Measurements from ENCODE around the gene DHRSX.
"Not testable (repeated sequence)": the region's sequence is repeated elsewhere in the genome, so short reads cannot be mapped to it uniquely, and the experiment has no call there.

DHRSX gene

DNA sequence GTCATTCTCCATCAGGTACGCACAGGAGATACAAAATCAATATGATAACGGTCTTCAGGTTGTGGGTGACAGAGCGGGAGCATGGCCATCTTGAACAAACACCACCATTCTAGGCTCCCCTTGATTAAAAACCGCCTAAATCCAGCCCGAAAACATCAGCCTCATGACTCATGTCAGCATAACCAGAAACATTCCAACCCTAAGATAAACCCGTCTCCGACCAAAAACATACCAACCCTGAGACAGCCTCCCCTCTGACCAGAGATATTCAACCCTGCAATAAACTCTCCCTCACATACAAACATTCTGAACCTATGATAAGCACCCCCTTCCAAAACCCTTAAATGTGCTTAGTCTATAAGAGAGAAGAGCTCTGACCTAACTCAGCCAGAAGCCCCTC lies 157.9 kb downstream of the DHRSX start:
- no peak for DNase-seq

DNA sequence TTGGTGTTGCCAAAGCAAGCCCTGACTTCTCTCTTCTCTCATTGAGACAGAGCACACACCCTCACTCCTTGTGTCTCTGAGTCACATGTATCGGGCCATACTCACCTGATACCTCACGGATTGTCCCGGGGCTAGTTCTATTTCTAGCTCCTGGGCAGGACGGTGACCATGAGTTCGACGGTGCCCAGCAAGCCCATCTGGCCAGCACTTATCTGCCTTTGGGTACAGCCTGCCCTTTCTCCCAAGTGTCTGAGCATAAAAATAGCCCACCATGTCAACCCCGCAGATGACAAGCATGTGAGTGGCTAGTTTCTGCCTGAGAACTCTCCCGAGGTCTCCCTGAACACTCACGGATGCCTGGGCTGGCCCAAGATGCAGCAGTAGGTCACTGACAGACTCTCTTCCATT lies 158.5 kb downstream of the DHRSX start:
- DNase-seq = no peak

DNA sequence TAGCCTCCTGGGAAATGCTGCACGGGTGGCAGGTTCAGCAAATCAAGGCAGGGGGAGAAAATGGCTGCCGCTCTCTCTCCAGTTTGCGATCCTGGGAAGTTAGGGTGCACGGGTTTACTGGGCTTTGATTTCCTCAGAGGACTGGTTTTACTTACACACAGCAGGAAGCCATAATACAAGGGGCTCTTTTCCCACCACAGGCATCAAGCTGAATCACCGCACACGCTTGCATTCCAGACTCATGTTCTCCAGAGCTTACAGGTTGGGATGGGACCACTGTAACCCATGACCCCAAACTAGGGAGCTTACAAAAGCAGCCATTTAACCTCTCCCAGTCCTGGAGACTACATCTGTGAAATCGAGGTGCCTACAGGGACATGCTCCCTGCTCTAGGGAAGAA lies 159.8 kb downstream of the DHRSX start:
- no peak for DNase-seq

DNA sequence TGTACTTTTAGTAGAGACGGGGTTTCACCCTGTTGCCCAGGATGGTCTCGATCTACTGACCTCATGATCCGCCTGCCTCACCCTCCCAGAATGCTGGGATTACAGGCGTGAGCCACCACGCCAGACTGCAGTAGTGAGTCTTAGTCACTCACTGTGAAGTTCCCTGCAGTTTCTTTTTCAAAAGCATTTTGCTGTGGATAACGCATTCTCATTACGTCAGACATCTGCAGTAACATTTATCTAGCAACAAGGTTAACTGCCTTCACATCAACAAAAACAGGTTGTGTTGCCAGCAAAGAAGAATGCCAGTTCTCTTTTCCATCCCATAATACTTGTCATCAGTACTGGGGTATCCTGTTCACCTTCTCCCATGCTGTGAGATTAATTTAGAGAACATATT lies 164.6 kb downstream of the DHRSX start:
- DNase-seq = no peak

DNA sequence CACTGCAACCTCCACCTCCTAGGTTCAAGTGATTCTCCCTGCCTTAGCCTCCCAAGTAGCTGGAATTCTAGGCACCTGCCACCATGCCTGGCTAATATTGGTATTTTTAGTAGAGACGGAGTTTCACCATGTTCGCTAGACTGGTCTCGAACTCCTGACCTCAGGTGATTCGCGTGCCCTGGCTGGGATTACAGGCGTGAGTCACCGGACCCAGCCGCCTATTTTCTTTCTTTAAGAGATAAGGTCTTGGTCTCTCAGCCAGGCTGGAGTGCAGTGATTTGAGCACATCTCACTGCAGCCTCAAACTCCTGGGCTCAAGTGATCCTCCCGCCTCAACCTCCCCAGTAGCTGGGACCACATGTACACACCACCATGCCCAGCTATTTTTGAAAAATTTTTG lies 166.5 kb downstream of the DHRSX start:
- DNase-seq = no peak

DNA sequence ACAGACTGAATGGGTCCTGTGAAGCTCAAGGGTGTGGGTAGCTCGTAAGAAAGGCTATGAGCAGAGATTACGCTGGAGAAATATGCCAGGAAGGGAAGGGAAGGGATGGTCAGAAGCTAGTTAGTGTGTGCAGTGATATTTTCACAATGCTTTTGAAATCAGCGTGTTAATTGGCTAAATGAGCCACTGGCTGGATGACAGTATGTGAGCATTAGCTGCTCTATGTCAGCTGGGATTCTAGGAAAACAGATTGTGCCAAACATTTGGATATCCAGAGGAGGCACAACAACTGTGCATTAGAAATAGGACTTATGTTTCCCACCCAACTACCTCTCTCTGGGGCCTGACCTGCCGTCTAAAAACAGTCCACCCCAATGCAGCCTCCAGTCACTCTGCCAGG lies 168.5 kb downstream of the DHRSX start:
- no peak for DNase-seq

DNA sequence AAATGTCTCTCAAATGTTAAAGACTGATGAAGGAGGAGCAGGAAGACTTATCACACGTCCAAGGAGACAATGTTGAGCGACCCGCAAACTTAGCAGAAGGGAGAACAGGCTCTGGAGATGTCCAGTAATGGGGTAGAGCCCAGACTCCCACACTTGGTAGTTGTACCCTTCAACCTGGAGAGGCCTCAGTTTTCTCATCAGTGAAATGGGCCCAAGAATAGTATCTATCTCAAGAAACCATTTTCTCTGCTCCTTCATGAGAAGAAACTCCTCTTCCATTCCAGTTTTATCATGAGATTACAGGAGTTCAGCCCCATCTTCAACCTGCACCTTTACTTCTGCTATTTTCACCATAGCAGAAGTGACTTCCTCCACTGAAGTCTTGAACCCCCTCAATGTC lies 169.9 kb downstream of the DHRSX start:
- no peak for DNase-seq

DNA sequence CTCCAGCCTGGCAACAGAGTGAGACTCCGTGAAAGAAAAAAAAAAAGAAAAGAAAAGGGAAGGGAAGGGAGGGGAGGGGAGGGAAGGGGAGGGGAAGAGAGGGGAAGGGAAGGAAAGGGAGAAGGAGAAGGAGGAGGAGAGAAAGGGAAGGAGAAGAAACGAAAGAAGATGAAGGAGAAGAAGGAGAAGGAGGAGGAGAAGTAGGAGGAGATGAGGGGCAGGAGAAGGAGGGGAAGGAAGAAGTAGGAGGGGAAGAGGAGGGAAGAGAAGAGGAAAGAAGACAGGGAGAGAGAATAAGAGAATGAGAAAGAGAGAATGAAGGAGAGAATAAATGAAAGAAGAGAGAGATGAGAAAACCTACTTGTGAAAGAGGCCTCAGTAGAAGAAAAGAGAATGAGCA lies 170.3 kb downstream of the DHRSX start:
- DNase-seq = no peak

DNA sequence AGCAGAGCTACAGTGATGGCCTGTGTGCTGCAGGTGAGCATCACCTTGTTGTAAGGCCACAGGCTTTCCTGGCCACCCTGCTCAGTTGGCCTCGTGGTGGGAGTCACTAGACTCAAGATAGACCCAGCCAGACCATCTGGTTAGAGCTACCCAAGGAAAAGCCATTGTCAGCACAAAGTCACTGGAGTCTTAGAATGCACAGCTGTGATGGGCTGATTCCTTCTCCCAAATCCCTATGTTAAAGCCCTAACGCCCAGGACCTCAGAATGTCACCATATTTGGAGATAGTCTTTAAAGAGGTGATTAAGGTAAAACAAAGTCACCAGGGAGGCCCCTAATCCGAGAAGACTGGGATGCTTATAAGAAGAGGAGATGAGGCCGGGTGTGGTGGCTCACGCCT lies 173.4 kb downstream of the DHRSX start:
- DNase-seq = no peak

DNA sequence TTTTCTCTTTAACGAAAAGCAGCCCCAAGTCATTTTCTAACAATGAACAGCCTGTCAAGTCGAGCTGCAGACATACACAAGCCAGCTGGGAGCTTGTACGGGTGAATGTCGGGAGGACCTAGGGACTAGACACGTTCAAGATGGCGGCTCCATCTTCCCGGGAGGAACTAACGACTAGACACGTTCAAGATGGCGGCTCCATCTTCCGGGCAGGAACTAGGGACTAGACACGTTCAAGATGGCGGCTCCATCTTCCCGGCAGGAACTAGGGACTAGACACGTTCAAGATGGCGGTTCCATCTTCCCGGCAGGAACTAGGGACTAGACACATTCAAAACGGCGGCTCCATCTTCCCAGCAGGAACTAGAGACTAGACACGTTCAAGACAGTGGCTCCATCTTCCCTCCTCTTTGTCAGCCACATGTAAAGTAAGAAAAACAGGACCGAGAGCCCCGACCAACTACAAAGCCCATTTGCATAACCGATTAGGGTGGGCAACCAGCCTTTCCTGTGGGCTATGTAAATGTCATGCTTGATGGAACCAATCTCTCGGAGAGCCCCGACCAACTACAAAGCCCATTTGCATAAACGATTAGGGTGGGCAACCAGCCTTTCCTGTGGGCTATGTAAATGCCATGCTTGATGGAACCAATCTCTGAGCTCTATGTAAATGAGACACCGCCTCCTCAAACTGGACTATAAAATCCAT lies 175.5 kb downstream of the DHRSX start:
- no peak for DNase-seq

DNA sequence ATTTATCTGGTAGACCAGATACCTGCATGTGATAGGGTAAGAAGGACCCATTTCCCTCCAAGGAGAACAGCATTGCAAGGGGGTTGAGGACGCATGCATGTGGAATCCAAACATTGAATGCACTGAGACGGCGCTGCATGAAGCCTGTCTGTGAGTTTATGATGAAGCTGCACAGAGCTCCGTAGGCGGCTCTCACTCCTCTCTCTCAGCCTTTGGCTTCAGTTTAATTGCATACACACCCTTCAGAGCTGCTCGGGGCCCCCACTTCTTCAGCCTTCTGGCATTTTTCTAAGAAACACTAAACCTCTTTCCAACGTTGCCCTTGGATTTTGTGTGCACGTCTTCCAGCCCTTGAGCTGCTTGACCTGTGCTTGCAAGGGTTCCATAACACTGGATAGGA lies 176.6 kb downstream of the DHRSX start:
- DNase-seq = no peak

DNA sequence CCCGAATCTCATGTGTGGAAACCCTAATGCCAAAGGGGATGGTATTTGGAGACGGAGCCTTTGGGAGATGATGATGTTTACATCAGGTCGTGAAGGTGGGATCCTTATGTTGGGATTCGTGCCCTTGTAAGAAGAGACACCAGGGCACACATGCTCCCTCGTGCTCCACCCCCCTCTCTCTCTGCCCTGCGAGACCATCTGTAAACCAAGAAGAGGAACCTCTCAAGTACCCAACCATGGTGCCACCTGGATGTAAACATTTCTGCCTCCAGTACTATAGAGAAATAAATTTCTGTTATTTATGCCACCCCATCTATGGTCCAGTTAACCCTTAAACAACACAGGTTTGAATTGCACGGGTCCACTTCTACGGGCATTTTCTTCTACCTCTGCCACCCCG lies 179.4 kb downstream of the DHRSX start:
- no peak for DNase-seq

DNA sequence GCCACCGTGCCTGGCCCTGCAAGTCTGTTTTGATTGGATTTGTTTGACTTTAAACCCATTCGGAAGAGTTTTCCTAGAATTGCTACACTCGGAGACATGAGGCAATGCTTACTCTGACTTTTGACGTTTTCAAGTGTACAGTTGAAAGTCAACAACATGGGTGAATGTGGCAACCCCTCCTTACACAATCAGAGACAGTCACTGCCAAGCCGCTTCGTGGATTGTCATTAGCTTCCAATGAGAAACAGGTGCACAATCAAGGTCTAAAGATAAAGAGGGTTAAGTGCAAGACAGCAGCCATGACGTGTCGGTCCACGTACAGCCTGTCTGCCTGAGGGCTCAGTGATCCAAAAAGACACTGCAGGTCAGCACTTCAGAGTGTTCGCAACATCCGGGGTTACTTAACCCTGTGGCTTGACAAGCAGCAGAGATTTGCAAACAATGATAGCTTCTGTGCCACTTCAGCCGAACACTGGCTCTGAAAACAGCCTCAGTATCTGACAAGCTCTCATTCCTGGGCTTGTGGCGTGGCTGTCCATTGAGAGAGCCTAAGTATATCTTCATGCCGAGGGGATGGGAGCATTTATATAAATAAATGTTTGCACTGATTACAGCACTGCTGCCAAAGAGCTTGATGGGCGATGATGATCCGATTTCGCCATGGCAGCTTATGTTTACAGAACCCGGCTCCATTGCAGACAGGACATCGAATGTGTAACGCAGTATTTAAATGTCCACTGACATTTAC lies 180.0 kb downstream of the DHRSX start:
- no peak for DNase-seq

DNA sequence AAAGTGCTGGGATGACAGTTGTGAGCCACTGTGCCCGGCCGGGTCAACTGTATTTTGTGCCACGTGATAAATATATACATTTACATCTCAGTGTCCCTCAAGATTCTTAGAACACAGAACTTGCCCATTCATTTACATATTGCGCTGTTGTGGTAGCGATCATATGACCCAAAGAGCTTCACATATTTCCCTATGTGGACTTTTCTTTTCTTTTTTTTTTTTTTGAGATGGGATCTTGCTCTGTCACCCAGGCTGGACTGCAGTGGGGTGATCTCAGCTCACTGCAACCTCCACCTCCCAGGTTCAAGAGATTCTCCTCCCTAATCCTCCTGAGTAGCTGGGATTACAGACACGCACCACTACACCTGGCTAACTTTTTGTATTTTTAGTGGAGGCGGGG lies 180.7 kb downstream of the DHRSX start:
- DNase-seq = no peak

DNA sequence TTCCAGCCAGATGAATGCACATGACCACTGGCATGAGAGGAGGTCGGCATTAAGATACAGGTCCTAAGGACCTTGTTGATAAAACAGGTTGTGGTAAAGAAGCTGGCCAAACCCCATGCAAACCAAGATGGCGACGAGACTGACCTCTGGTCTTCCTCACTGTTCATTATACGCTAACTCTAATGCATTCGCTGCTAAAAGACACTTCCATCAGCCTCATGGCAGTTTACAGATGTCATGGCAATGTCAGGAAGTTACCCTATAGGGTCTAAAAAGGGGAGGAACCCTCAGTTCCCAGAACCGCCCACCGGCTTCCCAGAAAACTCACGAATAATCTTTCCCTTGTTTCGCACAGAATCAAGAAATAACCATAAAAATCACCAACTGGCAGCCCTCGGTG lies 182.4 kb downstream of the DHRSX start:
- DNase-seq = no peak

DNA sequence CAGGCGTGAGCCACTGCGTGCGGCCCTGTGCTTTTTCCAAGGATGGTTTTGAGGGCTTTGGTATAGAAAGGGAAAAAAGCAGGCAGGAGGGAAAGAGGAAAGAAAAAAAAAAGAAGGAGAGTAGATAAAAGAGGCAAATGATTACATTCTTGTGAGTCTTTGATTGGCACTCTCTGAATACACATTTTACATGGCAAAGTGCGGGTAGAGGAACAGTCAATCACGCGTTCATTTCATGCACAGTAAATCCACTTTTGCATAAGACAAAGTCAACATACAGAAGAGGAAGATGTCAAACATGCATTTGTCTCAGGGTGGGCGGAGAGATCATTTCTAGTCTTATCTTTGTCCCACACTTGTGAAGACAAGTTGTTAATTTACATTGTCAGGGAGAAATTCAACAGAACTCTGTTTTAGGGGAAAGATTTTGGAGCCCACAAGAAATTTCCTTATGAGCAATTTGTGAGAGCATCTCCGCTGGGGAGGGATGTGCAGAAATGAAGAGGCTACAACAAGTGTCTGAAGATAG lies 183.2 kb downstream of the DHRSX start:
- DNase-seq = no peak

DNA sequence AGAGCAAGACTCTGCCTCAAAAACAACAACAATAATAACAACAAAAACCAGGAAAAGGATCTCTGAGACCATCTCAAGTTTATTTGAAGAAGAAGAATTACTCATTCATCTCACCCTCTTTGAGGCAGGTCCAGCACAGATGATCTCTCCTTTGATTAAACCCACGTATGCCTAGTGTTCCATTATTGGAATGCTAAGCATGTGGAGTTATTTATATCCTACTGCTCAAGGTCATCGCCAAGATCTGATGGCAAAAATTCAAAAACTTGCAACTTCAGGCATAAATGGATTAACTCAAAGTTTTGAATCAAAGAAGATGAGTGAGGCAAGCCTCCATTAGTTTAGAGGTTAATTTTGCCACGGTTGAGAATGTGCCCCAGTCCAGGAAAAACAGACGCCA lies 184.2 kb downstream of the DHRSX start:
- no peak for DNase-seq

DNA sequence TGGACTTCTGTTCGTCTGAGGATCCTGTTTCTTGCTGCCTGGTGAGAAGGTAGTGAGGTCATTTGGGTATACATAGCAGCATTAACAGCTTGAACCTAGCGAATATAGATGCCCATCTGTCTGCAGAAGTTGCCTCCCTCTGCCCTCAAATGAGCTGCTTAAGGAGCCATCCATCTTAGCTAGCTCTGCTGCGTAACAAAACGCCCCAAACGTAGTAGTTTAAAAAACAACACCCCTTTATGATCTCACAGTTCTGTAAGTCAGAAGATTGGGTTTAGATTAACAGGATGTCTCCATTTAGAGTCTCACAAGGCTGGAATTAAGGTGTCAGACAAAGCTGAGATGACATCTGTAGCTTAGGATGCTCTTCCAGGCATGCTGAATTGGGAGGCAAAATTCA lies 185.3 kb downstream of the DHRSX start:
- no peak for DNase-seq

DNA sequence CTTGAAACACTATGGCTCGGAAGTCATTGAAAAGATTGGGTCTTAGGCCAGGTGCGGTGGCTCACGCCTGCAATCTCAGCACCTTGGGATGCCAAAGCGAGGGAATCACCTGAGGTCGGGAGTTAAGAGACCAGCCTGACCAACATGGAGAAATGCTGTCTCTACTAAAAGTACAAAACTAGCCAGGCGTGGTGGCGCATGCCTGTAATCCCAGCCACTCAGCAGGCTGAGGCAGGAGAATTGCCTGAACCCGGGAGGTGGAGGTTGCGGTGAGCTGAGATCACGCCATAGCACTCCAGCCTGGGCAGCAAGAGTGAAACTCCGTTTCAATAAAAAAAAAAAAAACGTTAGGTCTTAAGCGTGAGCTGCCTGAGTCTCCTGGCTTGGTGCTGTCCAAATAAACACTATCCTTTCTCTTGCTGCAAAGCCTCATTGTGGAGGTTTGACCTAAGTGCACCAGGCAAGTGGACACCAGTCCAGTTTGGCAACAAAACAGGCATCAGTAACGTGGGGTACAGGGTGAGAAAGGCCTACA lies 185.9 kb downstream of the DHRSX start:
- no peak for DNase-seq

DNA sequence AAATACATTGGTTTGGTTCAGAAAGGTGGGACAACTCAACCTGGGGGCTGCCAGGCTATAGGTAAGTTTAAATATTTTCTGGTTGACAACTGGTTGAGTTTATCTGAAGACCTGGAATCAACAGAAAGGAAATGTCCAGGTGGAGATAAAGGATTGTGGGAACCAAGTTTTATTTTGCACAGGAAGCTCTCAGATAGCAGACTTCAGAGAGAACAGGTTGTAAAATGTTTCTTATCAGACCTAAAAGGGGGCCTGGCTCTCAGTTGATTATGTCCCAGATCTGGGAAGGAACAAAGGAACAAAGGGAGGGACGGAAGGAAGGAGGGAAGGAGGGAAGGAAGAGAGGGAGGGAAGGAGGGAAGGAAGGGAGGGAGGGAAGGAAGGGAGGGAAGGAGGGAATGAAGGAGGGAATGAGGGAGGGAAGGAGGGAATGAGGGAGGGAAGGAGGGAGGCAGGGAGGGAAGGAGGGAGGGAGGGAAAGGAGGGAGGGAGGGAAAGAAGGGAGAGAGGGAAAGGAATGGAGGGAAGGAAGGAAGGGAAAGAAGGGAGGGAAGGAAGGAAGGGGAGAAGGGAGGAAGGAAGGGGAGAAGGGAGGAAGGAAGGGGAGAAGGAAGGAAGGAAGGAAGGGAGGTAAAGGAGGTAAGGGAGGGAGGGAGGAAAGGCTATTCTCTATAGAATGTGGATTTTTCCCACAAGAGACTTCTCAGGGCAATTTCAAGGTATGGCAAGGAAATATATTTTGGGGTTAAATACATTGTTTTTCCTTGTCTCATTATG lies 186.7 kb downstream of the DHRSX start:
- no peak for DNase-seq

DNA sequence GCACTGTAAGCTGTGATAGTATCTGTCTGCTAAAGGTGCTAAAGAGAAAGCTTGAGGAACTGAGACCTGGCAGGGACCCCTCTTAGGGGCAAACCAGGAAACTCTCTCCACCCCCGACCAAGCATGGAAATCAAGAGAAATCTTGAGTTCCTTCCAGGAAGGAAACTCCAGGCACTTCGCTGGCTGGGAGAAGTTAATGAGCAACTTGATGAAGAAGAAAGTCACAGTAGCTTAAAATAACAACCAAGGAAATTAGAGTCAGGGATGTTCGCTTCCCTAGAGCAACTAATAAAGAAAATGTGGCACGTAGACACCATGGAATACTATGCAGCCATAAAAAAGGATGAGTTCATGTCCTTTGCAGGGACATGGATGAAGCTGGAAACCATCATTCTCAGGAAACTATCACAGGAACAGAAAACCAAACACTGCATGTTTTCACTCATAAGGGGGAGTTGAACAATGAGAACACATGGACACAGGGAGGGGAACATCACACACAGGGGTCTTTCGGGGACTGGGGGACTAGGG lies 188.7 kb downstream of the DHRSX start:
- DNase-seq = not testable (repeated sequence)

DNA sequence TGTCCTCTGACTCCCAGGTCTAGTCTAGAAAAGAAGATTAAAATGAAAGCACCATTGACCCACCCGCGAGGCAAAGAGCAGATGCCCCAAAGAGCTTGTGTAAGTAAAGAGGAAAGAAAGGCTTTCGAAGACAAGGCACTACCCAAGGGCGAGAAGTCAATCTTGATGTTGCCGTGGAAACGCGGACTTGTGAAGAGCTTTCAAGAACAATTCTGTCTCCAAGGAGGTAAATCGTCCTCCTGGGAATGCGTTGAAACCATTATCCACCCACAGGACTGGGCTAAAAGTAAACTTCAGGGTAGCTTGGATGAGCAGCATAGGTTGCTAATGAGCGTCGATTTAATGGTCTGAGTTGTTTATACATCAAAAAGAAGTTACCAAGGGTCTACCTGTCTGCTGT lies 189.3 kb downstream of the DHRSX start:
- DNase-seq = no peak

DNA sequence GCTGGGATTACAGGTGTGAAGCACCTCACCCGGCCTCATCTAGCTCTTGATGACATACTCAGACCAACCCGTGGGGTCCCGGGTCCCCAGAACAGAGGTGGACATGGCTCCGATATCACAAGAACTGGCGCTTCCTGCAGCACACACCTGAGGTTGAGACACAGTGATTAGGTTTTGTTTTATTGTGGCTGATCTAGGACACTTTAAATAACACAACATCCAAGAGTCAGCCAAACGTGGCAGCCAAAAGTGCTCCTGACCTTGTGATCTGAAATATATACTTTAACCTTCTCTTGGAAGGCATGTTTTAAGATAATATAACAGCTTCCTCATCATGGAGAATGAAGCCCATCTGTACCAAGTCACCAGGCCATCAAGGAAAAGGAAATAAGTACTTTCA lies 198.9 kb downstream of the DHRSX start:
- no peak for DNase-seq
